Mucosa of descending colon (tissue), 3 donors: ENCODE measurements around the gene DOCK9. TPM values are rescaled to one million over a fixed set of nuclear protein-coding genes. Genes with fewer than 3 reads are reported as not detected.

ENCODE experiments used
- ATAC-seq: fragments of 200-7000 bp; cut with Tn5 transposase; one replicate; pipeline ENCODE4 v1.9.1; 2020; ENCODE audit warnings: mild to moderate bottlenecking, moderate library complexity
- DNase-seq, 3 donors: peaks; one replicate each; pipeline ENCODE4 v3.0.0-alpha.2; 2020
- H3K36me3 ChIP-seq: fragments of 200-600 bp; one replicate; pipeline ENCODE4 v1.8.0; 2021; ENCODE audit warnings: low read depth, mild to moderate bottlenecking
- H3K4me1 ChIP-seq: fragments of 200-600 bp; one replicate; pipeline ENCODE4 v1.8.0; 2021; ENCODE audit warnings: low read depth, mild to moderate bottlenecking
- H3K4me3 ChIP-seq: fragments of 200-600 bp; one replicate; pipeline ENCODE4 v1.8.0; 2021; ENCODE audit warnings: mild to moderate bottlenecking
- H3K9me3 ChIP-seq: fragments of 200-600 bp; one replicate; pipeline ENCODE4 v1.8.0; 2021; ENCODE audit warnings: mild to moderate bottlenecking
- intact Hi-C, 2 donors: fragments of 100-400 bp; cut with DNase I in 1 of 2; cut with micrococcal nuclease in 1 of 2; formaldehyde crosslinking; loops; one replicate each; pipeline versions ENCODE4 v1.11.0 to v1.11.1; 2022; cut with DNase I, micrococcal nuclease
- total RNA-seq, 3 donors: library from RNA; stranded (reverse); fragmentation: NEBNext Ultra II Directional in 2 of 3; extraction: Animal tissue kit (Norgen Biotek cat#: 25700) in 2 of 3; gene quantifications; one replicate each; pipeline versions ENCODE4 v1.2.1 to v1.2.4, GENCODE V29; 2021 to 2023
- TF ChIP-seq, protein P1 (sequence below): fragments of 200-600 bp; IDR thresholded peaks from one replicate; pipeline ENCODE4 v1.8.0; 2022; ENCODE audit warnings: antibody characterized with exemption, mild to moderate bottlenecking
- donor health status: DM: no; HTN: no; CAD: no; lungs with moderate emphysema.
- donor health status: DM: no; HTN: no; CAD: no.
- donor health status: DM: no; HTN: yes; CAD: no.

DOCK9 gene
- total RNA-seq, 3 donors from 2014 or later, result 52.0 to 136 (median 54.4) TPM

DNA sequence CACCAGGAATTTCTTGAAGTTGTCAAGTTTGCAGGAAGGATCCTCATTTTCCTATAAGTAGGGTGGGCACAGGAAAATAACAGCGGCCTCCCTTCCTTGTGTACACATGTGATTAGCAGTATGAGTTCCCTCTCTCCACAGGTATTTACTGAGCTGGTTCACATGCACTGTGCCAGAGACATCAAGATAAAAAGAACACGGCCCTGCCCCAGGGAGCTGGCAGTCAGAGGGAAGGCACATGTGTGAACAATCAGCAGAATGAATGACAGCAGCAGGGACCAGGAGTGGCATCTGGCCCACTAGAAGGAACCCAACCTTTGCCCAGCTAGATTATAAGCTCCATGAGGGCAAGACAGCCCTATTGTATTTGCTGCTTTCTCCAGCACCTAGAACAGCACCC is 13.9 kb downstream of the DOCK9 start:
- intact Hi-C loops, result no loop called here
- ATAC-seq (no peak), DNase-seq (no peak)
- Histone ChIP-seq H3K4me3 (no peak overlapping the region), H3K36me3 (no peaks in the 10 kb centered on the region), H3K4me1 (peaks cover 8% of the 10 kb centered on the region), H3K9me3 (no peaks in the 10 kb centered on the region)
- TF ChIP-seq, protein P1, sequence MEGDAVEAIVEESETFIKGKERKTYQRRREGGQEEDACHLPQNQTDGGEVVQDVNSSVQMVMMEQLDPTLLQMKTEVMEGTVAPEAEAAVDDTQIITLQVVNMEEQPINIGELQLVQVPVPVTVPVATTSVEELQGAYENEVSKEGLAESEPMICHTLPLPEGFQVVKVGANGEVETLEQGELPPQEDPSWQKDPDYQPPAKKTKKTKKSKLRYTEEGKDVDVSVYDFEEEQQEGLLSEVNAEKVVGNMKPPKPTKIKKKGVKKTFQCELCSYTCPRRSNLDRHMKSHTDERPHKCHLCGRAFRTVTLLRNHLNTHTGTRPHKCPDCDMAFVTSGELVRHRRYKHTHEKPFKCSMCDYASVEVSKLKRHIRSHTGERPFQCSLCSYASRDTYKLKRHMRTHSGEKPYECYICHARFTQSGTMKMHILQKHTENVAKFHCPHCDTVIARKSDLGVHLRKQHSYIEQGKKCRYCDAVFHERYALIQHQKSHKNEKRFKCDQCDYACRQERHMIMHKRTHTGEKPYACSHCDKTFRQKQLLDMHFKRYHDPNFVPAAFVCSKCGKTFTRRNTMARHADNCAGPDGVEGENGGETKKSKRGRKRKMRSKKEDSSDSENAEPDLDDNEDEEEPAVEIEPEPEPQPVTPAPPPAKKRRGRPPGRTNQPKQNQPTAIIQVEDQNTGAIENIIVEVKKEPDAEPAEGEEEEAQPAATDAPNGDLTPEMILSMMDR, result no peak

DNA sequence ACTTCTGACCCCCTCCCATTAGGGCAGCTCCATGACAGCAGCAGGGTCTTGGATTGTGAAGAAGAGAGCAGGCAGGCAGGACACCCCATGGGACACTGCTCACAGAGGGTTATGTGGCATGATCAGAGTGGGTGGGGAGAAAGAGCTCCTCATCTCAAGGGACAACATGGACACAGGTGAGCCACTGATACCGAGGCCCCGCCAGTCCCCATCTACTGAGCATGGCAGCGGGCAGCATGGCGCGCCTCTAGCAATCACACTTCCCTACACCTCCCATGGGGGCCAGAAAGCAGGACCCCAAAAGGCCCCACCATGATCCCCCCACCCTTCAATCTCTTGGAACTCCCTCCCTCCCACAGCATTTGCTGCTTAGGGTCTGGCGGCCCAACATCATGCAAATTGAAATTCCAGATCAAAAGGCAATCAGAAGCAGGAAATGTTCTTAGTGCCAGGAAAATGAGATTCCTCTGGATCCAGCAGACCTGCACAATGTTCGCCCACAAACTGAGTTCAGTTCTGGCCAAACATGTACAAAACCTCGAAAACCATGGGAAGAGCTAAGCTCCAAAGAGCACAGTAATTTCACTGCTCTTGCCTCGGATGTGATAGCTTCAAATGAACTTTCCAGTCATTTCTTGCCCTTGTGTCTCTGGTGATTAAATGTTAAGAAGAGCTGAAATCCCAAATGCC is 14.8 kb downstream of the DOCK9 start:
- Histone ChIP-seq H3K4me3 (no peak overlapping the region), H3K9me3 (no peaks in the 10 kb centered on the region), H3K36me3 (no peaks in the 10 kb centered on the region), H3K4me1 (peaks cover 8% of the 10 kb centered on the region)
- DNase-seq, result no peak
- TF ChIP-seq, protein P1, result no peak
- intact Hi-C loops, result no loop called here
- ATAC-seq, result no peak

DNA sequence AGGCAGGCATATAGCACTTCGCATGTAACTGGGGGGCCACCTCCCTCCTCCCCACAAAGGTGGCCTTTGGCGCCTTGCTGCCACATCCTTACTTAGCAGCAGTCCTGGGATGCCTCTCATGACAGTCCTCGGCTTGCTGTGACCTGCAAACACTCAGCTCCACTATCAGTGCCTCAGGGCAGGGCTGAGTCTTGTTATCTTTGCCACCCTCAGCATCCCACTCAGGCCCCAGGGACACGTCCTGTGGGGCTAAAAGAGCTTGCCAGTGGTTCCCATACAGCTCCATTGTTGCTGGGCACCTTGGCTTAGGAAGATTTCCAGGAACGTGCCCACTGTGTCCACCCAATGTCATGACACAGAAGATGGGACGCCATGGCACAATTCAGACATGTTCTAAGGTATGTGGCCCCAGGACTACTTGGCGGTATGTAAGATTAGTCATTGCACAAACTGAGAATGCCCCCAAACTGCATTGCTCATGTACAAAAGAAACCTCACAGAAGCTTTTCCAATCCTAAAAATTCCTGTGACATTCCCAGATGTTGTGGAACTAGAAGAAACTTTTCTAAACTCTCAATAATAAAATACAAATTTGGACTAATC is 16.3 kb downstream of the DOCK9 start:
- H3K4me3 ChIP-seq, result no peak overlapping the region
- H3K4me1 ChIP-seq, result peaks cover 8% of the 10 kb centered on the region
- H3K36me3 ChIP-seq, result no peaks in the 10 kb centered on the region
- no peak for DNase-seq
- no peaks in the 10 kb centered on the region for H3K9me3 ChIP-seq
- TF ChIP-seq, protein P1, result no peak
- intact Hi-C loops, result no loop called here
- ATAC-seq, result no peak

DNA sequence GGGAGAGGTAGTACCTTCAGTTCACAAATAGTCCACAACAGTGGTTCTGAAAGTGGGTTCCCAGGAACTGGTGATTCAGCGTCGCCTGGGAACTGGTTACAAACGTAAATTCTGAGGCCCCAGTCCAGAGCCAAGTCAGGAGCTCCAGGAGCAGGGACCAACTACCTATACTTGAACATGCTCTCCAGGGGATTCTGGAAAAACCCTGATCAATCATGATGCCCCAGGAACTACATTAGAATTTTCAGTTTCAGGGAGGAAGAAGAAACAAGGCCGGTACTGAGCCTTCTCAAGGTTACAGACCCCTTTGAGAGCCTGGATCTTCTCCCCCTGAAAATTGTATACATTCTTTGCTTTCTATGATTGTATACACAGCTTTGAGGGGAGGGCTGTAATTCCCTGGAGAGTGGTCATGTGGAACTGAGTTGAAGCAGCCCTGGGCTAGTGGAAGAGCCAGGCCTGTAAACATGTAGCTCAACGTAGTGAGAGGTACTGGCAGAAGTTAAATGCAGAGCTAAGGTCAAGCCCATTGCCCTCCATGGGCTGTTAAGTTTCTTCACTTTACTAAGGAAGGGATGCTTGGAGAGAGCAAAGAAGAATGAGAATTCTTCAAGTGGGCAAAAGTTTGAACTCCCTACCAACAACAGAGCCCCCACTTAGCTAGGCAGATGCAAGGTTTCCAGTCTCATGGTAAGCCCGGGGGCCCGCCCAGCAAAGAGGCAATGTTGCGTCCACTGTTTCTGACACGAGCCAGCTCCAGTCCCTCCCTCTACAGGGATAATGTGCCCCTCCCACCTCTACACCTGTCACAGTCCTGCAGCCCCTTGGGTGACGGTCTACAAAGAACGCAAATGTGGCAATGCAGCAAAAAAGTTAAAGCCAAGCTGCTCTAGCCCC is 17.0 kb downstream of the DOCK9 start:
- Histone ChIP-seq H3K9me3 (no peaks in the 10 kb centered on the region), H3K36me3 (no peaks in the 10 kb centered on the region), H3K4me3 (no peak overlapping the region), H3K4me1 (peaks cover 8% of the 10 kb centered on the region)
- DNase-seq (no peak), ATAC-seq (no peak)
- TF ChIP-seq, protein P1, result no peak
- intact Hi-C loops, result no loop called here

DNA sequence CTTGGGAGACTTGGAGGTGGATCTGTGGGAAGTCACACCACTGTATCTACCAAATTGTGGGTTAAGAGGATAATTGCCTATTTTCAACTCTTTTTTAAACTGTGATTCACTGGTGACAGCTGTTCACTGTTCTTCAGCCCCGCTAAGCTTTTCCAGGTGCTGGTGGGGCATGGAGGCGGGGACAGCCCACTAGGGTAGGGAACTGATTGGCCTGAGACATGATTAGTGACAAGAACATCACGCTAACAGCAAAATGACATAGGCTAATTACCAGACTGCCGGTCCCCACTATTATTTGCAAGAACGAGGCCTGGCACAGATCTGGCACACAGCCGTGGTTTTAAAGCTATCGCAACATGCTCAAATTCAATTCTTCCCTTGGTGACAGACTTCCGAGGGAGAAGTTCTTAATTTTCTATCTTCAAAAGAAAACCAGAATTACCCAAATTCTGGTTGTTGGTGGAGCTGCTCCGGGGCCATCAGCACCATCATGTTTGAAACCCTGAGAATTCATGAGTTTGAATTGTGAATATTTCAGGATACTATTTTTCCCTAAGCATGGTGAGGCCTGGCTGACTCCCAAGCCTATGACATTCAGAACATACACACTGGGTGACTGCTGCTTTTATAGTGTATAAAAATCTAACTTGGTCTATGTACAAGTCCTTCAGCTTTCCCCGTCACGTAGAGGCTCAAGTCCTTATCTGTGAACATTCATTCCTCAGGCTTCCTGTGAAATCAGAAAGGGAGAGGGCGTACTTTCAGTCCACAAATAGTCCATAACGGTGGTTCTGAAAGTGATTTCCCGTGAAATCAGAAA is 17.9 kb downstream of the DOCK9 start:
- TF ChIP-seq, protein P1, result no peak
- H3K4me3 ChIP-seq, result no peak overlapping the region
- H3K36me3 ChIP-seq, result no peaks in the 10 kb centered on the region
- intact Hi-C loops, result no loop called here
- DNase-seq, result no peak
- H3K9me3 ChIP-seq, result no peaks in the 10 kb centered on the region
- ATAC-seq, result no peak
- peaks cover 8% of the 10 kb centered on the region for H3K4me1 ChIP-seq
